GM12878 (cell line): ENCODE data around the gene CS. TPM values are rescaled to one million over a fixed set of nuclear protein-coding genes. Genes with fewer than 3 reads are reported as not detected.

Experiments
- ATF2 ChIP-seq: IDR thresholded peaks from 2 replicates; pipeline ENCODE4 v1.6.1; 2012; ENCODE audit warnings: low read length, inconsistent platforms
- CUX1 ChIP-seq: IDR thresholded peaks from 2 replicates; pipeline ENCODE4 v1.6.1; 2012; ENCODE audit warnings: improper control_type of control experiment, low read depth, low read length; ENCODE audit not compliant: insufficient replicate concordance
- E4F1 ChIP-seq: fragments of 450-650 bp; IDR thresholded peaks from 2 replicates; pipeline ENCODE4 v1.6.1; 2018; ENCODE audit warnings: borderline replicate concordance, mild to moderate bottlenecking; ENCODE audit not compliant: partially characterized antibody
- KDM1A ChIP-seq: fragments of 200-600 bp; sonication (generic); IDR thresholded peaks from 2 replicates; pipeline ENCODE4 v1.6.1; 2016; ENCODE audit warnings: borderline replicate concordance
- MEF2B ChIP-seq: fragments of 450-650 bp; IDR thresholded peaks from 2 replicates; pipeline ENCODE4 v1.6.1; 2018; ENCODE audit warnings: mild to moderate bottlenecking, moderate library complexity; ENCODE audit not compliant: partially characterized antibody, poor library complexity, severe bottlenecking
- NFYA ChIP-seq: IDR thresholded peaks from 2 replicates; pipeline ENCODE4 v1.6.1; 2011; ENCODE audit warnings: low read depth, mild to moderate bottlenecking, low read length, improper control_type of control experiment, borderline replicate concordance
- RBBP5 ChIP-seq: fragments of 200-600 bp; sonication (generic); conservative IDR thresholded peaks from 2 replicates; pipeline ENCODE4 v1.6.1; 2016
- SMAD5 ChIP-seq: IDR thresholded peaks from 2 replicates; pipeline ENCODE4 v1.6.1; 2016; ENCODE audit warnings: antibody characterized with exemption, low read depth
- polyA plus RNA-seq, 11 experiments: library from polyadenylated mRNA; depleted of rRNA in 4 of 11; unstranded in 6 of 11; stranded (reverse) in 5 of 11; fragments of >200 nt; fragmentation: Nextera tagmentation in 4 of 11; fragmentation: Illumina TruSeq in 1 of 11; extraction: Ambion mirVana in 4 of 11; extraction: Trizol in 1 of 11; gene quantifications; 1 replicate in 1 of 11; 2 replicates in 10 of 11; pipeline versions ENCODE4 v1.2.1 to v1.2.3, GENCODE V29; 2011 to 2016; ENCODE audit warnings: inconsistent platforms in 2 of 11, missing spikeins in 2 of 11, low read depth in 1 of 11
- total RNA-seq, 4 experiments: library from RNA; depleted of rRNA in 3 of 4; stranded (reverse); fragments of >200 nt in 3 of 4; fragmentation: Illumina TruSeq in 1 of 4; extraction: Trizol in 1 of 4; gene quantifications; 2 replicates each; pipeline versions ENCODE4 v1.2.1 to v1.2.3, GENCODE V29; 2013 to 2021

CS gene
- total and polyA plus RNA-seq, 10 of the 15 experiments (the other 5 are each of a cell fraction or from before 2014, with no cell fraction given): 64.9 to 276 (median 139) TPM

- TF ChIP-seq CUX1 (no peak), MEF2B (no peak), SMAD5 (no peak), RBBP5 (no peak), ATF2 (no peak), KDM1A (no peak), NFYA (no peak), E4F1 (no peak)
- TF ChIP-seq, all 136 proteins: peak for 0
Observed at GRCh38 chr12:56236091-56236490, 64.0 kb downstream of the CS start (continued).
